ENCODE results near the gene NECTIN1.

Gene NECTIN1

GRCh38 chr11:119700536-119701346 is 28.3 kb downstream of the NECTIN1 start:
- no peaks in the 10 kb centered on the region for H3K36me3 ChIP-seq (ENCODE audit: control insufficient read depth in 2 of 2, insufficient read depth in 2 of 2, low read length in 2 of 2)
- H3K4me3 ChIP-seq (ENCODE audit: low read length in 2 of 2), result no peak overlapping the region
- H3K9me3 ChIP-seq (ENCODE audit: control insufficient read depth in 2 of 2, low read length in 2 of 2), result no peaks in the 10 kb centered on the region
- peaks cover 3% of the 10 kb centered on the region for H3K4me1 ChIP-seq (ENCODE audit: control insufficient read depth, insufficient read depth, low read length)
- no peak overlapping the region for H3K27ac ChIP-seq (ENCODE audit: low read length)
- H3K9ac ChIP-seq (ENCODE audit: low read length in 2 of 2), result no peak overlapping the region
- no peaks in the 10 kb centered on the region for H3K27me3 ChIP-seq (ENCODE audit: control insufficient read depth in 1 of 2, insufficient read depth in 2 of 2, low read length in 2 of 2)

- H3K27ac ChIP-seq (ENCODE audit: low read length), result no peak overlapping the region
- H3K27me3 ChIP-seq (ENCODE audit: control insufficient read depth in 1 of 2, insufficient read depth in 2 of 2, low read length in 2 of 2), result no peaks in the 10 kb centered on the region
- H3K9ac ChIP-seq (ENCODE audit: low read length in 2 of 2), result no peak overlapping the region
- peaks cover 3% of the 10 kb centered on the region for H3K4me1 ChIP-seq (ENCODE audit: control insufficient read depth, insufficient read depth, low read length)
- H3K4me3 ChIP-seq (ENCODE audit: low read length in 2 of 2), result no peak overlapping the region
- no peaks in the 10 kb centered on the region for H3K9me3 ChIP-seq (ENCODE audit: control insufficient read depth in 2 of 2, low read length in 2 of 2)
- no peaks in the 10 kb centered on the region for H3K36me3 ChIP-seq (ENCODE audit: control insufficient read depth in 2 of 2, insufficient read depth in 2 of 2, low read length in 2 of 2)
Measured at GRCh38 chr11:119700030-119700429, 29.0 kb downstream of the NECTIN1 start.

- no peak overlapping the region for H3K9ac ChIP-seq (ENCODE audit: low read length in 2 of 2)
- no peaks in the 10 kb centered on the region for H3K9me3 ChIP-seq (ENCODE audit: control insufficient read depth in 2 of 2, low read length in 2 of 2)
- no peak overlapping the region for H3K27ac ChIP-seq (ENCODE audit: low read length)
- H3K36me3 ChIP-seq (ENCODE audit: control insufficient read depth in 2 of 2, insufficient read depth in 2 of 2, low read length in 2 of 2), result no peaks in the 10 kb centered on the region
- H3K27me3 ChIP-seq (ENCODE audit: control insufficient read depth in 1 of 2, insufficient read depth in 2 of 2, low read length in 2 of 2), result no peaks in the 10 kb centered on the region
- H3K4me1 ChIP-seq (ENCODE audit: control insufficient read depth, insufficient read depth, low read length), result peaks cover 3% of the 10 kb centered on the region
- no peak overlapping the region for H3K4me3 ChIP-seq (ENCODE audit: low read length in 2 of 2)
Measured at GRCh38 chr11:119699227-119699626, 29.8 kb downstream of the NECTIN1 start.

GRCh38 chr11:119697882-119698281 is 31.1 kb downstream of the NECTIN1 start:
- H3K27ac ChIP-seq (ENCODE audit: low read length), result no peak overlapping the region
- no peaks in the 10 kb centered on the region for H3K27me3 ChIP-seq (ENCODE audit: control insufficient read depth in 1 of 2, insufficient read depth in 2 of 2, low read length in 2 of 2)
- H3K9me3 ChIP-seq (ENCODE audit: control insufficient read depth in 2 of 2, low read length in 2 of 2), result no peaks in the 10 kb centered on the region
- H3K4me3 ChIP-seq (ENCODE audit: low read length in 2 of 2), result no peak overlapping the region
- H3K9ac ChIP-seq (ENCODE audit: low read length in 2 of 2), result no peak overlapping the region
- H3K36me3 ChIP-seq (ENCODE audit: control insufficient read depth in 2 of 2, insufficient read depth in 2 of 2, low read length in 2 of 2), result no peaks in the 10 kb centered on the region
- peaks cover 3% of the 10 kb centered on the region for H3K4me1 ChIP-seq (ENCODE audit: control insufficient read depth, insufficient read depth, low read length)

GRCh38 chr11:119697445-119697844 is 31.6 kb downstream of the NECTIN1 start:
- Histone ChIP-seq H3K9ac (ENCODE audit: low read length in 2 of 2) (no peak overlapping the region), H3K4me1 (ENCODE audit: control insufficient read depth, insufficient read depth, low read length) (peaks cover 3% of the 10 kb centered on the region), H3K4me3 (ENCODE audit: low read length in 2 of 2) (no peak overlapping the region), H3K9me3 (ENCODE audit: control insufficient read depth in 2 of 2, low read length in 2 of 2) (no peaks in the 10 kb centered on the region), H3K27me3 (ENCODE audit: control insufficient read depth in 1 of 2, insufficient read depth in 2 of 2, low read length in 2 of 2) (no peaks in the 10 kb centered on the region), H3K27ac (ENCODE audit: low read length) (no peak overlapping the region), H3K36me3 (ENCODE audit: control insufficient read depth in 2 of 2, insufficient read depth in 2 of 2, low read length in 2 of 2) (no peaks in the 10 kb centered on the region)

GRCh38 chr11:119696378-119697222 is 32.4 kb downstream of the NECTIN1 start:
- Histone ChIP-seq H3K27me3 (ENCODE audit: control insufficient read depth in 1 of 2, insufficient read depth in 2 of 2, low read length in 2 of 2) (no peaks in the 10 kb centered on the region), H3K9ac (ENCODE audit: low read length in 2 of 2) (no peak overlapping the region), H3K27ac (ENCODE audit: low read length) (no peak overlapping the region), H3K36me3 (ENCODE audit: control insufficient read depth in 2 of 2, insufficient read depth in 2 of 2, low read length in 2 of 2) (no peaks in the 10 kb centered on the region), H3K4me3 (ENCODE audit: low read length in 2 of 2) (no peak overlapping the region), H3K9me3 (ENCODE audit: control insufficient read depth in 2 of 2, low read length in 2 of 2) (no peaks in the 10 kb centered on the region), H3K4me1 (ENCODE audit: control insufficient read depth, insufficient read depth, low read length) (peaks cover 3% of the 10 kb centered on the region)

- Histone ChIP-seq H3K9ac (ENCODE audit: low read length in 2 of 2) (no peak overlapping the region), H3K4me1 (ENCODE audit: control insufficient read depth, insufficient read depth, low read length) (peaks cover 3% of the 10 kb centered on the region), H3K4me3 (ENCODE audit: low read length in 2 of 2) (no peak overlapping the region), H3K27ac (ENCODE audit: low read length) (no peak overlapping the region), H3K36me3 (ENCODE audit: control insufficient read depth in 2 of 2, insufficient read depth in 2 of 2, low read length in 2 of 2) (no peaks in the 10 kb centered on the region), H3K9me3 (ENCODE audit: control insufficient read depth in 2 of 2, low read length in 2 of 2) (no peaks in the 10 kb centered on the region), H3K27me3 (ENCODE audit: control insufficient read depth in 1 of 2, insufficient read depth in 2 of 2, low read length in 2 of 2) (no peaks in the 10 kb centered on the region)
Measured at GRCh38 chr11:119694334-119694733, 34.7 kb downstream of the NECTIN1 start.

- no peak overlapping the region for H3K27ac ChIP-seq (ENCODE audit: low read length)
- no peaks in the 10 kb centered on the region for H3K4me1 ChIP-seq (ENCODE audit: control insufficient read depth, insufficient read depth, low read length)
- no peak overlapping the region for H3K9ac ChIP-seq (ENCODE audit: low read length in 2 of 2)
- H3K4me3 ChIP-seq (ENCODE audit: low read length in 2 of 2), result no peak overlapping the region
- H3K27me3 ChIP-seq (ENCODE audit: control insufficient read depth in 1 of 2, insufficient read depth in 2 of 2, low read length in 2 of 2), result no peaks in the 10 kb centered on the region
- H3K36me3 ChIP-seq (ENCODE audit: control insufficient read depth in 2 of 2, insufficient read depth in 2 of 2, low read length in 2 of 2), result no peaks in the 10 kb centered on the region
- no peaks in the 10 kb centered on the region for H3K9me3 ChIP-seq (ENCODE audit: control insufficient read depth in 2 of 2, low read length in 2 of 2)
Measured at GRCh38 chr11:119693253-119693815, 35.7 kb downstream of the NECTIN1 start.

GRCh38 chr11:119692540-119692820 is 36.5 kb downstream of the NECTIN1 start:
- no peak overlapping the region for H3K27ac ChIP-seq (ENCODE audit: low read length)

GRCh38 chr11:119691701-119692539 is 37.1 kb downstream of the NECTIN1 start:
- H3K27me3 ChIP-seq (ENCODE audit: control insufficient read depth in 1 of 2, insufficient read depth in 2 of 2, low read length in 2 of 2), result no peaks in the 10 kb centered on the region
- no peaks in the 10 kb centered on the region for H3K36me3 ChIP-seq (ENCODE audit: control insufficient read depth in 2 of 2, insufficient read depth in 2 of 2, low read length in 2 of 2)
- H3K27ac ChIP-seq (ENCODE audit: low read length), result no peak overlapping the region
- H3K4me3 ChIP-seq (ENCODE audit: low read length in 2 of 2), result no peak overlapping the region
- H3K9me3 ChIP-seq (ENCODE audit: control insufficient read depth in 2 of 2, low read length in 2 of 2), result no peaks in the 10 kb centered on the region
- no peak overlapping the region for H3K9ac ChIP-seq (ENCODE audit: low read length in 2 of 2)
- no peaks in the 10 kb centered on the region for H3K4me1 ChIP-seq (ENCODE audit: control insufficient read depth, insufficient read depth, low read length)

More at GRCh38 chr11:119692540-119692820, 36.5 kb downstream of the NECTIN1 start:
- Histone ChIP-seq H3K36me3 (ENCODE audit: control insufficient read depth in 2 of 2, insufficient read depth in 2 of 2, low read length in 2 of 2) (no peaks in the 10 kb centered on the region), H3K4me3 (ENCODE audit: low read length in 2 of 2) (no peak overlapping the region), H3K27me3 (ENCODE audit: control insufficient read depth in 1 of 2, insufficient read depth in 2 of 2, low read length in 2 of 2) (no peaks in the 10 kb centered on the region), H3K4me1 (ENCODE audit: control insufficient read depth, insufficient read depth, low read length) (no peaks in the 10 kb centered on the region), H3K9me3 (ENCODE audit: control insufficient read depth in 2 of 2, low read length in 2 of 2) (no peaks in the 10 kb centered on the region), H3K9ac (ENCODE audit: low read length in 2 of 2) (no peak overlapping the region)

Measured in stomach smooth muscle (tissue), 2 donors.